Activated T-cell treated with anti-CD3 and anti-CD28 coated beads, Interleukin-2, amount 50 U/mL, for 72 hours (primary cell): Measurements from ENCODE around the gene METTL25B. TPM values are rescaled to one million over a fixed set of nuclear protein-coding genes. Genes with fewer than 3 reads are reported as not detected.

Experiments used
- ATAC-seq, 2 donors: fragments of 150-1000 bp; cut with Tn5 transposase; replicated peaks in 1 of 2; 2 replicates each; pipeline ENCODE4 v1.10.0; 2021; ENCODE audit warnings: moderate library complexity in 2 of 2, mild to moderate bottlenecking in 1 of 2
- DNase-seq, 2 donors: peaks; one replicate each; pipeline ENCODE4 v3.0.0; 2021 to 2022; ENCODE audit warnings: mixed read lengths in 1 of 2
- H3K27ac Mint-ChIP-seq: one replicate; pipeline ENCODE4 v1.8.0; 2022; ENCODE audit warnings: mild to moderate bottlenecking, moderate library complexity, mixed read lengths
- H3K27me3 Mint-ChIP-seq: one replicate; pipeline ENCODE4 v1.8.0; 2022; ENCODE audit warnings: low read depth, mixed read lengths
- H3K36me3 Mint-ChIP-seq, 2 donors: one replicate each; pipeline ENCODE4 v1.8.0; 2022; ENCODE audit warnings: mixed read lengths in 2 of 2, mild to moderate bottlenecking in 1 of 2; ENCODE audit not compliant: insufficient read depth in 2 of 2
- H3K4me1 Mint-ChIP-seq: one replicate; pipeline ENCODE4 v1.8.0; 2022; ENCODE audit warnings: low read depth, mixed read lengths
- H3K4me3 Mint-ChIP-seq, 2 donors: one replicate each; pipeline ENCODE4 v1.8.0; 2022; ENCODE audit warnings: mild to moderate bottlenecking in 2 of 2, mixed read lengths in 2 of 2, moderate library complexity in 2 of 2
- H3K9me3 Mint-ChIP-seq, 2 donors: one replicate each; pipeline ENCODE4 v1.8.0; 2022; ENCODE audit warnings: mixed read lengths in 2 of 2
- total RNA-seq, 2 donors: library from RNA; stranded (reverse); gene quantifications; one replicate each; pipeline ENCODE4 v1.2.3, GENCODE V29; 2022

The METTL25B gene
- total RNA-seq, 2 donors from 2014 or later: 90.5 to 100 TPM

GRCh38 chr1:156781585-156782186 lies 53.4 kb downstream of the METTL25B start:
- peak overlapping the region; percentile 29 for H3K27ac Mint-ChIP-seq
- DNase-seq: no peak
- H3K27me3 Mint-ChIP-seq: no peaks in the 10 kb centered on the region
- H3K36me3 Mint-ChIP-seq: peaks cover 2 to 16% of the 10 kb centered on the region in 2 donors
- no peak overlapping the region for H3K4me3 Mint-ChIP-seq
- no peaks in the 10 kb centered on the region for H3K9me3 Mint-ChIP-seq
- H3K4me1 Mint-ChIP-seq: peaks cover 28% of the 10 kb centered on the region
- ATAC-seq: peak; percentile 37 to 80

- H3K36me3 Mint-ChIP-seq: peaks cover 10 to 23% of the 10 kb centered on the region in 2 donors
- H3K27me3 Mint-ChIP-seq: no peaks in the 10 kb centered on the region
- no peak overlapping the region for H3K27ac Mint-ChIP-seq
- no peaks in the 10 kb centered on the region for H3K9me3 Mint-ChIP-seq
- peaks cover 11% of the 10 kb centered on the region for H3K4me1 Mint-ChIP-seq
- DNase-seq (no peak), ATAC-seq (no peak)
- no peak overlapping the region for H3K4me3 Mint-ChIP-seq
Observed at GRCh38 chr1:156785458-156785857, 57.2 kb downstream of the METTL25B start.

Other genes starting within 250 kb of the METTL25B start
- gene MEF2D, start 227.7 kb upstream of the METTL25B start, total RNA-seq: 10 to 100 TPM; 73.3 to 86.8 TPM
- gene IQGAP3, start 155.9 kb upstream of the METTL25B start, total RNA-seq: 10 to 100 TPM; 13.6 to 22.5 TPM
- gene TTC24, start 148.7 kb upstream of the METTL25B start, total RNA-seq: 10 to 100 TPM; 14.7 to 17.4 TPM
- gene NAXE, start 136.7 kb upstream of the METTL25B start, total RNA-seq: 10 to 100 TPM; 48.3 to 57.3 TPM
- gene GPATCH4, start 127.0 kb upstream of the METTL25B start, total RNA-seq: 10 to 100 TPM; 25.6 to 31.6 TPM
- under 1 TPM; 0.22 to 1.00 TPM for gene HAPLN2, start 109.1 kb upstream of the METTL25B start, total RNA-seq
- under 1 TPM in 1 of 2 donors, not detected in 1; 0.10 TPM for gene BCAN, start 86.4 kb upstream of the METTL25B start, total RNA-seq
- gene NES, start 51.1 kb upstream of the METTL25B start, total RNA-seq: under 1 TPM in 1 of 2 donors, not detected in 1; 0.05 TPM
- 1 to 10 TPM; 2.5 TPM for gene CRABP2, start 22.9 kb upstream of the METTL25B start, total RNA-seq
- gene ISG20L2, start 297 bp downstream of the METTL25B start, total RNA-seq: 10 to 100 TPM; 36.3 to 37.1 TPM
- 10 to 100 TPM; 45.9 to 67.8 TPM for gene MRPL24, start 12.6 kb downstream of the METTL25B start, total RNA-seq
- gene HDGF, start 23.2 kb downstream of the METTL25B start, total RNA-seq: 100 to 1,000 TPM; 185 to 217 TPM
- 10 to 100 TPM; 67.7 to 84.4 TPM for gene PRCC, start 39.1 kb downstream of the METTL25B start, total RNA-seq
- gene SH2D2A, start 88.4 kb downstream of the METTL25B start, total RNA-seq: 100 to 1,000 TPM; 221 to 246 TPM
- gene INSRR, start 130.6 kb downstream of the METTL25B start, total RNA-seq: under 1 TPM; 0.17 to 0.30 TPM
- 10 to 100 TPM; 16.8 to 21.4 TPM for gene NTRK1, start 132.4 kb downstream of the METTL25B start, total RNA-seq
- under 1 TPM in 1 of 2 donors, not detected in 1; 0.07 TPM for gene PEAR1, start 165.2 kb downstream of the METTL25B start, total RNA-seq
- not detected for gene LRRC71, start 192.2 kb downstream of the METTL25B start, total RNA-seq